ENCODE results near the gene MRPL55.

Gene MRPL55

GRCh38 chr1:228079601-228080263 lies 29.4 kb downstream of the MRPL55 start:
- H3K4me1 ChIP-seq (ENCODE audit: control insufficient read depth in 2 of 2, insufficient read depth in 1 of 2, low read depth in 1 of 2, low read length in 2 of 2): peaks cover 11 to 17% of the 10 kb centered on the region in 2 donors
- H3K36me3 ChIP-seq (replicated peaks in 1 of 2; ENCODE audit: control insufficient read depth in 2 of 2, insufficient read depth in 2 of 2, low read length in 2 of 2): peaks cover 2 to 6% of the 10 kb centered on the region in 2 donors
- no peak overlapping the region for H2BK5ac ChIP-seq (ENCODE audit: low read length)
- H3K23ac ChIP-seq (ENCODE audit: low read depth, low read length, poor library complexity): no peak overlapping the region
- H2BK15ac ChIP-seq (ENCODE audit: low read length): no peak overlapping the region
- no peak overlapping the region for H4K91ac ChIP-seq (ENCODE audit: low read depth, low read length, poor library complexity)
- H3K4ac ChIP-seq (ENCODE audit: low read length): no peak overlapping the region
- DNase-seq (ENCODE audit: low spot score): no peak
- H3K9ac ChIP-seq (ENCODE audit: low read depth, low read length, poor library complexity): no peak overlapping the region
- H3K27me3 ChIP-seq (ENCODE audit: control insufficient read depth in 3 of 3, insufficient read depth in 3 of 3, low read depth in 1 of 3, low read length in 3 of 3): peaks cover 0 to 4% (median 3%) of the 10 kb centered on the region in 3 experiments
- H4K8ac ChIP-seq (ENCODE audit: low read depth, low read length): no peak overlapping the region
- H3K4me3 ChIP-seq (ENCODE audit: low read length in 2 of 2): no peak overlapping the region
- H3K18ac ChIP-seq (ENCODE audit: low read length): no peak overlapping the region
- H2BK120ac ChIP-seq (ENCODE audit: low read depth, low read length): no peak overlapping the region
- H2BK12ac ChIP-seq (ENCODE audit: low read length): no peak overlapping the region
- no peak overlapping the region for H3K14ac ChIP-seq (ENCODE audit: low read length)
- no peak overlapping the region for H3K27ac ChIP-seq (replicated peaks; ENCODE audit: low read length)
- no peaks in the 10 kb centered on the region for H3K9me3 ChIP-seq (replicated peaks in 1 of 2; ENCODE audit: control insufficient read depth in 2 of 2, insufficient read depth in 1 of 2, low read depth in 1 of 2, low read length in 2 of 2)
- peaks cover 16% of the 10 kb centered on the region for H3K79me1 ChIP-seq (ENCODE audit: low read depth, low read length)
- H2AK5ac ChIP-seq (ENCODE audit: low read depth, low read length): no peak overlapping the region
- H3K4me2 ChIP-seq (ENCODE audit: insufficient read depth, low read length, poor library complexity, severe bottlenecking): no peak overlapping the region
- no peak overlapping the region for H2AFZ ChIP-seq (ENCODE audit: low read length)
- WGBS, 2 donors (ENCODE audit: extremely low coverage in 2 of 2, insufficient read length in 2 of 2, insufficient replicate concordance in 1 of 2): no CpG with 5 or more reads among the region's 7 CpGs

DNA sequence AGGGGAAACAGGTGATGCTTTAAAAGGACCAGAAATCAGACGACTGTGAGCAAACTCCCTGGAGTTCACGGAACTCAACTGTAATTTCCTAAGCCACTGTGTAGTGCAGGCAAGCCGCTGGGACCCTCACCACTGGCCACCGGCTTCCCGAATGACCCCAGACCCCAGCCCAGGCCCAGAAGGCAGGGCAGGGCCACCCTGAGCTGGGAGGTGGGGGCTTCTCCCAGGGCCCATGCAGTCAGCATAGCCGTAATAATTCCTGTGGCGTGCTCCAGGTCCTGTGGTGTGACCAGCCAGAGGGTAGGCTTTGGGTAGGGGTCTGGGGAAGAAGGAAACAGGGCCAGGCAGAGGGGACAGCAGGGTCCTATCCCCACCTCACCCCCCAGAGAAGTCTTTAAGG lies 30.1 kb downstream of the MRPL55 start:
- Histone ChIP-seq H4K8ac (ENCODE audit: low read depth, low read length) (no peak overlapping the region), H3K14ac (ENCODE audit: low read length) (no peak overlapping the region), H3K27me3 (ENCODE audit: control insufficient read depth in 3 of 3, insufficient read depth in 3 of 3, low read depth in 1 of 3, low read length in 3 of 3) (peaks cover 0 to 4% (median 3%) of the 10 kb centered on the region in 3 experiments), H3K36me3 (replicated peaks in 1 of 2; ENCODE audit: control insufficient read depth in 2 of 2, insufficient read depth in 2 of 2, low read length in 2 of 2) (no peaks in the 10 kb centered on the region), H3K4me1 (ENCODE audit: control insufficient read depth in 2 of 2, insufficient read depth in 1 of 2, low read depth in 1 of 2, low read length in 2 of 2) (peaks cover 4 to 15% of the 10 kb centered on the region in 2 donors), H2BK120ac (ENCODE audit: low read depth, low read length) (no peak overlapping the region), H3K9me3 (replicated peaks in 1 of 2; ENCODE audit: control insufficient read depth in 2 of 2, insufficient read depth in 1 of 2, low read depth in 1 of 2, low read length in 2 of 2) (no peaks in the 10 kb centered on the region), H3K18ac (ENCODE audit: low read length) (no peak overlapping the region), H3K4me2 (ENCODE audit: insufficient read depth, low read length, poor library complexity, severe bottlenecking) (no peak overlapping the region), H2BK5ac (ENCODE audit: low read length) (no peak overlapping the region), H4K91ac (ENCODE audit: low read depth, low read length, poor library complexity) (no peak overlapping the region), H3K4ac (ENCODE audit: low read length) (no peak overlapping the region), H3K79me1 (ENCODE audit: low read depth, low read length) (peaks cover 13% of the 10 kb centered on the region), H2AFZ (ENCODE audit: low read length) (no peak overlapping the region), H2AK5ac (ENCODE audit: low read depth, low read length) (no peak overlapping the region), H2BK15ac (ENCODE audit: low read length) (no peak overlapping the region), H3K27ac (replicated peaks; ENCODE audit: low read length) (no peak overlapping the region), H3K23ac (ENCODE audit: low read depth, low read length, poor library complexity) (no peak overlapping the region), H3K4me3 (ENCODE audit: low read length in 2 of 2) (no peak overlapping the region), H2BK12ac (ENCODE audit: low read length) (no peak overlapping the region), H3K9ac (ENCODE audit: low read depth, low read length, poor library complexity) (peak overlapping the region; percentile 25)
- WGBS, 2 donors (ENCODE audit: extremely low coverage in 2 of 2, insufficient read length in 2 of 2, insufficient replicate concordance in 1 of 2): no CpG with 5 or more reads among the region's 7 CpGs
- no peak for DNase-seq (ENCODE audit: low spot score)

DNA sequence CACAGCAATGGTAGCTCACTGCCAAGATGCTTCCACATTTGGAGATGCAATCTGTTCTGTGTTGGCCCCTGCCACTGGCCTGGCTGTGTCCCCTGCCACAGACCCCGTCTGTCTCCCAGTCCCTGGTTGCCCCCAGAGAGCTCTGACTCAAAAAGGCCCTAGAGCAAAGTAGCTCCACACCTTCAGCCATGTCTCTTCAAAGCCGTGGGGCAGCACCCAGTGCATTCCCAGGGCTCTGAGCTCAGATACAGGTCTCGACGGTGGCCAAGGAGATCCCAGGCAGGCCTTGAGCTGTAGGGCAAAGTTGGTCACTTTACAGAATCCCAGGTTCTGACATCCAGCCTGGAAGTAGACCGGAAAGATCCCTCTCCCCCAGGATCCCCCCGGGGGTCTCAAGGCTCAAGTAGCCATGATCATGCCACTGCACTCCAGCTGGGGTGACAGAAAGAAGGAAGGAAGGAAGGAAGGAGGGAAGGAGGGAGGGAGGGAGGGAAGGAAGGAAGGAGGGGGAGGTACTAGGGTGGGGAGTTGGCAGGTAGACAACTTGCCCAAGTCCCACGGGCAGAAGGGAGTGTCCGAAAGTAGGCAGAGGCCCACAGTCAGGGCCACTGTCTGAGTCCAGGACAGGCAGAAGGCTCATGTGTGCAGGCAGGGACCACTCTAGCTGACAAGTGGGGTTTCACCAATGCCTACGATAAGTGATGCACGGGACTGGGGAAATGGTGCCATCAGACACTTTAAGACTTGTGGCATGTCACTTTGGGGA lies 31.4 kb downstream of the MRPL55 start:
- no CpG with 5 or more reads among the region's 10 CpGs for WGBS, 2 donors (ENCODE audit: extremely low coverage in 2 of 2, insufficient read length in 2 of 2, insufficient replicate concordance in 1 of 2)
- H2BK120ac ChIP-seq (ENCODE audit: low read depth, low read length): no peak overlapping the region
- no peak for DNase-seq (ENCODE audit: low spot score)
- H4K8ac ChIP-seq (ENCODE audit: low read depth, low read length): no peak overlapping the region
- H3K9ac ChIP-seq (ENCODE audit: low read depth, low read length, poor library complexity): no peak overlapping the region
- no peaks in the 10 kb centered on the region for H3K9me3 ChIP-seq (replicated peaks in 1 of 2; ENCODE audit: control insufficient read depth in 2 of 2, insufficient read depth in 1 of 2, low read depth in 1 of 2, low read length in 2 of 2)
- H2AK5ac ChIP-seq (ENCODE audit: low read depth, low read length): no peak overlapping the region
- H2BK15ac ChIP-seq (ENCODE audit: low read length): no peak overlapping the region
- H3K4me1 ChIP-seq (ENCODE audit: control insufficient read depth in 2 of 2, insufficient read depth in 1 of 2, low read depth in 1 of 2, low read length in 2 of 2): peaks cover 0 to 18% of the 10 kb centered on the region in 2 donors
- no peak overlapping the region for H2BK12ac ChIP-seq (ENCODE audit: low read length)
- no peak overlapping the region for H3K14ac ChIP-seq (ENCODE audit: low read length)
- H3K27ac ChIP-seq (replicated peaks; ENCODE audit: low read length): no peak overlapping the region
- H3K18ac ChIP-seq (ENCODE audit: low read length): peak overlapping the region; percentile 16
- no peak overlapping the region for H3K23ac ChIP-seq (ENCODE audit: low read depth, low read length, poor library complexity)
- H3K27me3 ChIP-seq (ENCODE audit: control insufficient read depth in 3 of 3, insufficient read depth in 3 of 3, low read depth in 1 of 3, low read length in 3 of 3): peaks cover 0 to 4% (median 3%) of the 10 kb centered on the region in 3 experiments
- H2BK5ac ChIP-seq (ENCODE audit: low read length): no peak overlapping the region
- H3K4ac ChIP-seq (ENCODE audit: low read length): no peak overlapping the region
- H3K79me1 ChIP-seq (ENCODE audit: low read depth, low read length): peaks cover 4% of the 10 kb centered on the region
- H3K4me2 ChIP-seq (ENCODE audit: insufficient read depth, low read length, poor library complexity, severe bottlenecking): no peak overlapping the region
- no peak overlapping the region for H3K4me3 ChIP-seq (ENCODE audit: low read length in 2 of 2)
- H3K36me3 ChIP-seq (replicated peaks in 1 of 2; ENCODE audit: control insufficient read depth in 2 of 2, insufficient read depth in 2 of 2, low read length in 2 of 2): no peaks in the 10 kb centered on the region
- H2AFZ ChIP-seq (ENCODE audit: low read length): no peak overlapping the region
- no peak overlapping the region for H4K91ac ChIP-seq (ENCODE audit: low read depth, low read length, poor library complexity)

GRCh38 chr1:228076796-228077430 lies 32.2 kb downstream of the MRPL55 start:
- no peak overlapping the region for H3K23ac ChIP-seq (ENCODE audit: low read depth, low read length, poor library complexity)
- no peak overlapping the region for H2BK15ac ChIP-seq (ENCODE audit: low read length)
- H2BK120ac ChIP-seq (ENCODE audit: low read depth, low read length): no peak overlapping the region
- H3K79me1 ChIP-seq (ENCODE audit: low read depth, low read length): no peaks in the 10 kb centered on the region
- no peak overlapping the region for H2AK5ac ChIP-seq (ENCODE audit: low read depth, low read length)
- no peak overlapping the region for H3K18ac ChIP-seq (ENCODE audit: low read length)
- H2BK5ac ChIP-seq (ENCODE audit: low read length): no peak overlapping the region
- H3K4me2 ChIP-seq (ENCODE audit: insufficient read depth, low read length, poor library complexity, severe bottlenecking): no peak overlapping the region
- H3K4me1 ChIP-seq (ENCODE audit: control insufficient read depth in 2 of 2, insufficient read depth in 1 of 2, low read depth in 1 of 2, low read length in 2 of 2): peaks cover 0 to 18% of the 10 kb centered on the region in 2 donors
- no peak overlapping the region for H3K14ac ChIP-seq (ENCODE audit: low read length)
- H4K91ac ChIP-seq (ENCODE audit: low read depth, low read length, poor library complexity): no peak overlapping the region
- H3K36me3 ChIP-seq (replicated peaks in 1 of 2; ENCODE audit: control insufficient read depth in 2 of 2, insufficient read depth in 2 of 2, low read length in 2 of 2): no peaks in the 10 kb centered on the region
- H3K4me3 ChIP-seq (ENCODE audit: low read length in 2 of 2): no peak overlapping the region
- H2BK12ac ChIP-seq (ENCODE audit: low read length): no peak overlapping the region
- H3K9ac ChIP-seq (ENCODE audit: low read depth, low read length, poor library complexity): no peak overlapping the region
- H3K27ac ChIP-seq (replicated peaks; ENCODE audit: low read length): no peak overlapping the region
- H3K4ac ChIP-seq (ENCODE audit: low read length): no peak overlapping the region
- no peak overlapping the region for H4K8ac ChIP-seq (ENCODE audit: low read depth, low read length)
- H2AFZ ChIP-seq (ENCODE audit: low read length): no peak overlapping the region
- peaks cover 0 to 10% (median 9%) of the 10 kb centered on the region in 3 experiments for H3K27me3 ChIP-seq (ENCODE audit: control insufficient read depth in 3 of 3, insufficient read depth in 3 of 3, low read depth in 1 of 3, low read length in 3 of 3)
- H3K9me3 ChIP-seq (replicated peaks in 1 of 2; ENCODE audit: control insufficient read depth in 2 of 2, insufficient read depth in 1 of 2, low read depth in 1 of 2, low read length in 2 of 2): peaks cover 0 to 2% of the 10 kb centered on the region in 2 donors
- no peak for DNase-seq (ENCODE audit: low spot score)
- WGBS, 2 donors (ENCODE audit: extremely low coverage in 2 of 2, insufficient read length in 2 of 2, insufficient replicate concordance in 1 of 2): no CpG with 5 or more reads among the region's 9 CpGs
